ENCODE measurements around the gene UVRAG.

DNA sequence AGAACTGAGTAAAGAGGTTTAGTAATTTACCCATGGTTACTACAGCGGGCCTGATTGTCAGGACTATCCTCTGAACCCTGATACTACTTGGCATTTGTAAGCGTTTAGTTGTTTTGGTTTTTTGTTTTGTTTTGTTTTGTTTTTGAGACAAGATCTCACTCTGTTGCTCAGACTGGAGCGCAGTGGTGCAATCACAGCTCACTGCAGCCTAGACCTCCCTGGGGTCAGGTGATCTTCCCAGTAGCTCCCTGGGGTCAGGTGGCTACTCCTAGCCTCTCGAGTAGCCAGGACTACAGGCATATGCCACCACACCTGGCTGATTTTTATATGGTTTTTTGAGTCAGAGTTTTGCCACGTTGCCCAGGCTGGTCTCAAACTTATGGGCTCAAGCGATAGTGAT is 272.7 kb downstream of the UVRAG start:
- TF ChIP-seq POLR2AphosphoS5 (IDR thresholded peaks at IDR 0.05) (no peak), POLR2A (IDR thresholded peaks at IDR 0.05) (no peak)
- TF ChIP-seq, protein P1, sequence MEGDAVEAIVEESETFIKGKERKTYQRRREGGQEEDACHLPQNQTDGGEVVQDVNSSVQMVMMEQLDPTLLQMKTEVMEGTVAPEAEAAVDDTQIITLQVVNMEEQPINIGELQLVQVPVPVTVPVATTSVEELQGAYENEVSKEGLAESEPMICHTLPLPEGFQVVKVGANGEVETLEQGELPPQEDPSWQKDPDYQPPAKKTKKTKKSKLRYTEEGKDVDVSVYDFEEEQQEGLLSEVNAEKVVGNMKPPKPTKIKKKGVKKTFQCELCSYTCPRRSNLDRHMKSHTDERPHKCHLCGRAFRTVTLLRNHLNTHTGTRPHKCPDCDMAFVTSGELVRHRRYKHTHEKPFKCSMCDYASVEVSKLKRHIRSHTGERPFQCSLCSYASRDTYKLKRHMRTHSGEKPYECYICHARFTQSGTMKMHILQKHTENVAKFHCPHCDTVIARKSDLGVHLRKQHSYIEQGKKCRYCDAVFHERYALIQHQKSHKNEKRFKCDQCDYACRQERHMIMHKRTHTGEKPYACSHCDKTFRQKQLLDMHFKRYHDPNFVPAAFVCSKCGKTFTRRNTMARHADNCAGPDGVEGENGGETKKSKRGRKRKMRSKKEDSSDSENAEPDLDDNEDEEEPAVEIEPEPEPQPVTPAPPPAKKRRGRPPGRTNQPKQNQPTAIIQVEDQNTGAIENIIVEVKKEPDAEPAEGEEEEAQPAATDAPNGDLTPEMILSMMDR (IDR thresholded peaks at IDR 0.05 in 8 of 11, conservative IDR thresholded peaks at IDR 0.05 in 3 of 11) = no peak

Measured in spleen (tissue), 7 donors.